GM19351 (cell line): ENCODE measurements around the gene ADD3.

ENCODE experiments used
- ATAC-seq: cut with Tn5 transposase; IDR thresholded peaks from one replicate; pipeline ENCODE4 v1.9.1; 2021; ENCODE audit warnings: mild to moderate bottlenecking, moderate library complexity; ENCODE audit not compliant: unreplicated experiment

ADD3 gene

DNA sequence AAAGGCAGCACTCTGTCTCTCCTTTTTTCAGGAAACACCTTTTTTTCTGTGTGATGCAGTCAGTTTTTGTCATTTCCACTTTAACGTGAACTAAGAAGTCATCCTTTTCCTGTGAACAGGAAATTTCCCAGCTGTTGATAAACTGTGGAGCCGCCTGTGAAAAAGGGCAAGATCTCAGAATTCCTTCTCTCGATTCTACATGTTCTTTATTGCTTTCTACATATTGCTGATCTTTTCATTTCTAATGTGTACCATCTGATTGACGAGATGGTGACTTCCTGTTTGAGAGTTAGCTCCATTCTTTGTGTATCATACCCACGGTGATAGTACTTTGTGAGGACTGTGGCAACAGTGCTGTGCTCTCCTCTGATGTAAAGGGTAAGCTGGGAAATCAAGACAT, 50.4 kb downstream of the ADD3 start:
- peak; percentile 57 for ATAC-seq

DNA sequence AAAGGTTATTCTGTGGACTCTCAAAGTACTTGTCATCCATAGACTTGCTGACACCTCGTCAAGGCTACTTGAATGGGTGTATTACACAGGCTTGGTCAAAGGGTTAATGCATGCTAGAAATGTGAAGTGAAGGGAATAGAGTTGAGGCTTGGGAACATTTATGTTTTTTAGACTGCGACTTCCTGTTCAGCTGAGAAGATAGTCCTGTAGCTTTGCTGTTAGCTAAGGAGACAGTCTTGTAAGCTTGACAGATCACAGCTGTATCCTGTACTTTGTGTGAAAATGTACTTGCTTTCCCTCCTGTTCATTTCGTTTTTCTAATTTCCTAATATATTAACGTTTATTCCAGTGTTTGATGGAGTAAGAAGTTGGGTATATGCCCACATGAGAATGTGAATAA, 52.1 kb downstream of the ADD3 start:
- ATAC-seq = peak; percentile 45

DNA sequence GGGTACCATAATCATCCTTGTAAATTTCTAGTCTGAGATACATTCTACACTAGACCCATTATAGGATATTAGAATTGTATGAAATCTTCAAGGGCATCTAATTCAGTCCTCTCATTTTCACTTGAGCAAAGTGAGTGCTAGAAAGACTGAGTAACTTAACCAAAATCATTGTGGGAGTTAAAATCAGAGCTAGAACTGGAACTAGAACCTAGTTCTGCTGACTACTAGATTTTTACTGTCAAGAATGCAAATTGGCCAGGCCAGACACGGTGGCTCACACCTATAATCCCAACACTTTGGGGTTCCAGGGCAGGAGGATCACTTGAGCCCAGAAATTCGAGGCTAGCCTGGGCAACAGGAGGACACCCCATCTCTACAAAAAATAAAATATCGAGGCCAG, 53.9 kb downstream of the ADD3 start:
- no peak for ATAC-seq

DNA sequence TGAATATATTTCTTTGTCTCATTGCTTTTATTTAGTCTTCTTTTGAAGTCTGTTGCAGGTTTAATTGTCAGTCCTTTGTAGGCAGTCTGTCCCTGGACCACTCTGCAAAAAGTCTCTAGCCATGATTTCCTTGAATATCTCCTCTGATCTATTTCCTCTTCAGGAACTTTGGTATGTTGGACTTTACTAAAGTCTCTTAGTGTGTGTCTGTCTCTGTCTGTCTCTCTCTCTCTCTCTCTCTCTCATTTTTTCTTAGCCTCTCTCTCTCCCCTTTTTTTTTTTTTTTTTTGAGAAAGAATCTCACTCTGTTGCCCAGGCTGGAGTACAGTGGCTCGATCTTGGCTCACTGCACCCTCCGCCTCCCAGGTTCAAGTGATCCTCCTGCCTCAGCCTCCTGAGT, 57.5 kb downstream of the ADD3 start:
- no peak for ATAC-seq

DNA sequence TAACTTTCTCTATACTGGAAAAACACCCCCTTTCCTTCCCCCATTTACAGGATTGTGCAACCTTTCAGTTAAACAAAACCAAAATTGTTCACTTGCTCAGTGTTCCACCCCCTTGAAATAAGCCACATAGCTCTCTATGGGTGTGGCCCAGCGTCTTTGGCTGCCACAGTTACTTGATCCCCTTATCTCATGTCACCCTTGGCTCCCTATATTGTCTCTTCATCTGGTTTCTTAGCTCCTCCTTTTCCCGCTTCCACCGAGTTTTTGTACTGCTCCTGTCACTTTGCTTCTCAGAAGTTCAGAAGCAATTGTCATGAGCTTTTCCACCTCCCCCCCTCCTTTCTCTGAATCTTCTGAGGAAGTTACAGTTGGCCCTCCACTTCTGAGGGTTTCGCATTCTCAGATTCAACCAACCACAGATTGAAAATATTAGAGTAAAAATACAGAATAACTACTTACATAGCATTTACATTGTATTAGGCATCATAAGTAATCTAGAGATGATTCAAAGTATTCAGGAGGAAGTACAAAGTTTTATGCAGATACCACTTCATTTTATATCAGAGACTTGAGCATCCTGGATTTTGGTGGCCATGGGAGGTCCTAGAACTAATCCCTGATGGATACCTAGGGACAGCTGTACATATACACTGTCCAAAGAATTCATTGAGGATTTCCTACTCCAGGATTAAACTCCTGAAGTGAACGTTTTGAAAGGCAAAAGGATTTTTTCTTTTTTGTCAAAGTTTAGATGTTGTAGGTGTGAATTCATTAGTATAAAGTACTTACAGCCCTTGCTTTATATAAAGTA, 60.4 kb downstream of the ADD3 start:
- peak; percentile 60 for ATAC-seq

DNA sequence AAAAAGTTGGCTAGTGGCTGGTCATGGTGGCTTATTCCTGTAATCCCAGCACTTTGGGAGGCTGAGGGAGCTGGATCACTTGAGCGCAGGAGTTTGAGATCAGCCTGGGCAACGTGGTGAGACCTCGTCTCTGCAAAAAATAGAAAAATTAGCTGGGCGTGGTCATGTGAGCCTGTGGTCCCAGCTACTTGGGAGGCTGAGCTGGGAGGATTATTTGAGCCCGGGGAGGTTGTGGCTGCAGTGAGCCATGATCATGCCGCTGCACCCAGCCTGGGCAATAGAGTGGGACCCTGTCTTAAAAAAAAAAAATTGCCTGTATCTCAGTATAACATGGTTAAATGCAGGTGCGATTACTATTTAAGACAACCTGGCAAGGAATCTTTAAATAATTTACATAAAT, 61.0 kb downstream of the ADD3 start:
- ATAC-seq = no peak

DNA sequence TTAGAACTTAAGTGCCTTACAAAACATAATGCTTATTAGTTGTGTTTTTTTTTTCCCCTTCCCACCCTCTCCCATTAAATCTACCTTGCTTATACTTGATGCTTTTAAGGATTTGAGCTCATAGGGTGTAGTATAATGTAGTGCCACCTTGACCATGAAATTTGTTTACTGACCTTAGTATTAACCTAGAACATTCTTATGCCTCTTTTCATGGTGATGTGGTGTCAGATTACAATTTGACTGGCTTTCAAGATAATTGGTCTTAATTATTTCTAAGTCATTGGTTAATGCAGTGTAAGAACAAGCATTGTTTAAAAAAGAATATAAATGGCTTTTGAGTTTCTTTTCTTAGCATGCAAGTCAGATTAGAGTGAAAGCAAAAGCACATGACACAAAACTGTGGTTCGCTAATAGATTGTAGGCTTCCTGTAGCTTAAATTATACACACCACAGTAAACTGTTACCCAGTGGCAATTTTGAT, 61.8 kb downstream of the ADD3 start:
- peak; percentile 67 for ATAC-seq

DNA sequence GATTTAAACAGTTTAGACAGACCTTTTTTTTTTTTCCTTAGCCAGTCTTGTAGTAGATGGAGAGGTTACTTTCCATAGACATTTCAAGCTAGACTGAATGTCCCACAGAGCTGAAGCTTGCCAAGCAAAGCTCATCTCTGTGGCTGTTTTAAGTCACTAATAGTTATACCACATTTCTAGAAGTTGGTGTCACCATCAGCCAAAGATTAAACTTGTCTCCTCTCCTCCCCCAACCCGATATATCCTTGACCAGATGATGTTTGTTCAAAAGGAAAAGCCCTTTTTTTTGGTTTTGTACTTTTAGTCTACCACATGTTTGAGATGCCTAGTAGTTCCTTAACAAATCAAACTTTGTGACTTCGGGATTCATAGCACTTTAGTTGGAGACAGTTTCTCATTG, 66.1 kb downstream of the ADD3 start:
- no peak for ATAC-seq

DNA sequence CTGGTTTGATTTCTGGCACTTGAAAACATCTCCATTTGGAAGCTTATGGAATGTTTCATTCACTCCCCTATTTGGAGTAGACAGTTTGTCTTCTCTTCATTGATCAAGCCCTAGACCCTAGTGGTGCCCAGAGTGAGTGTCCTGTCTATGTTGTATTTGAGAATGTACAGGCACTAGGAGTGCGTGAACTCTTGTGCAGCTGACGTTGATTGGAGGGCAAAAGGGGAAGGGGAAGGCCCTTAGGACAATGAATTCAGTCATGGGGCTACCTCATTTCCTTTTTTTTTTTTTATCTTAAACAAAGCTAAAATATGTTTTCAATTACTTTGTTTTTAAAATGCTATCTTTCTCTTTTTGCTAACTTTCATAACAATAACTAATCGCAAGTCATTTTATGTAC, 66.5 kb downstream of the ADD3 start:
- ATAC-seq = no peak

DNA sequence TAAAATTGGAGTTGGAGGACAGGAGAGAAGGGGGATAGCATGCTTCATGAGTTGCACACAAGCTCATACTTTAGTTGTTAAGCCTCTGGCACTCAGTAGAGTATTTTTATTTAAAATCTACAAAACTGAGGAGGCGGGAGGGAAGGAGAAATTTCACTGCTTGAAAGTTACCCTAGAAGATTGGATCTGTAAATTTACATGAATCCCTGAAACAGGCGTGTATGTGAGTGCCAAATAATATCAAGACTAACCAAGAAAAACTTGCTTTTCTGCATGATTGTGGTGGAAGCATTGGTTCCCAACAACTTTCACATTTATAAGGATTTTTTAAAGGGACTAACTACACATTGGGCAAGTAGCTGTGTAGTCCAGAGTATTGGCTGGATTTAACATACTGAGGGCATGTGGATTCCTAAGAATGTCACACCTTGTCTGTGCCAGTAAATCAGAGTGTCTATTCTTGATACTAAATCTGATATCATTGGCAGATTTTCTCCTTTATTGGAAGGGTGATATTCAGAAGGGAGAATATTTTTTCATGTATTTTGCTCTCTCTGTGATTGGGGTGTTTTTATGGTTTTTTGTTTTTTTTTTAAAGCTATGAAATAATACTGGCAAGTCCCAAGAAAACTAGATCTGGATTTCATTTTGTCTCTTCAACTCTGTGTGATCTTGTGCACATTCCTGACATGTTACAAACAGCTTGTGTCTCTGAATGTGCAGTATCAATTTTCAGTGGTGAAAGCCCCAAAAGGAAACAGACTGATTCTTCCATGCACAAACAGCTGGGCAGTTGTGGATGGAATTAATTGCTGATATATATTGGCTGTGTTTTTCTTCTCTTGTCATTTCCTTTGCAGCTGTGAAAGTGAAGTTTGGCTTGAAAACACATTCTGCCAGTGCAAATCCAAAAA, 67.2 kb downstream of the ADD3 start:
- ATAC-seq = no peak

DNA sequence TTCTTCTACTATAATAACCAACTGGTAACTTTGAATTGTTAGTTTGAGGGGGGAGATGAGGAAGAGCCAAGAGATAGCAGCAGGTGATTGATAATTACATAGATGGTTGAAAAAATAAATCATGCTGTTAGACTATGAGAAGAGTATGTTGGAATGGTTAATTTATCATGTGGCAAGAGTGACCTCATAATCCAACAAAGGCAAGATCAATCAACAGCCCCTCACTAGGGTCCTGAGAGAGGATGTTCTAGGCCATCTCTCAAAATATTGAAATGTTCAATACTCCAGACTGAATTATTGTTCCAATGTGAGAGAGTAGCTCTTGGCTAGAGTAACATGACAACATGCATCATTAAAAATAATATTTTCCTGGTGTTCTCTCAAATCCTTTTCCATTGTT, 67.9 kb downstream of the ADD3 start:
- ATAC-seq = no peak

DNA sequence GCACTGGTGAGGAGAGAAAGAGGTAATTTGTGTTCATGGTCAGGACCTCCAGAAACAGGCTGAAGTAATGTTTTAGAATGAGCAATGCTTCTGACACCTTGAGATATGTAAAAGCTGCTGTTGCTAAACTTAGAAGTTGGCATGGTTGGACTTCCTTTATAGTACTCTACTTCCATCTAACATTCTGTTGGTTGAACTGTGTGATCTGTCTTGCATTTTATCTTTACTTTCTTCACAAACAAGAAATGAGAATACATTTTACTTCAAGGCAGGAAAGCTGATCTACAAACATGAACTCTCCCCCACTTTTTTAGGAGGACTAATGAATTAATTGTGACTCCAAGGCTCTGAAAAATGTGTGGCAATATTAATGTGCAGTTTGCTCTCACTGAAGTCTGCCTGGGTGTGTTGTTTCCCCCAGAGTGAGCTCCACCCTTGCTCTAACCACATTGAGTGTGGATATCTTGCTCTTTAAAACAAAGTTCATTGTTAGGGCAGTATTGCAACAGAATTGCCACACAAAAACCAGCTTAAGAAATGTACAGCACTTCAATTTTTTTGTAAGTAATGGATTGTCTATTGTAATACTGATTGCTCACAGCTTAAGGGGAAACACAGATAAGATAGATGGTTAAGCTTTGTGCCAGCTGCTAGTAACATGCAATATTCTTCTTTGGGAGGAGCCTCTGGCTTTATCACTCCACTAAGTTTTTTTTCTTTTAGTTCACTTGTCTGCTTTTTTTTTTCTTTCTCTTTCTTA, 69.0 kb downstream of the ADD3 start:
- ATAC-seq = peak; percentile 75

DNA sequence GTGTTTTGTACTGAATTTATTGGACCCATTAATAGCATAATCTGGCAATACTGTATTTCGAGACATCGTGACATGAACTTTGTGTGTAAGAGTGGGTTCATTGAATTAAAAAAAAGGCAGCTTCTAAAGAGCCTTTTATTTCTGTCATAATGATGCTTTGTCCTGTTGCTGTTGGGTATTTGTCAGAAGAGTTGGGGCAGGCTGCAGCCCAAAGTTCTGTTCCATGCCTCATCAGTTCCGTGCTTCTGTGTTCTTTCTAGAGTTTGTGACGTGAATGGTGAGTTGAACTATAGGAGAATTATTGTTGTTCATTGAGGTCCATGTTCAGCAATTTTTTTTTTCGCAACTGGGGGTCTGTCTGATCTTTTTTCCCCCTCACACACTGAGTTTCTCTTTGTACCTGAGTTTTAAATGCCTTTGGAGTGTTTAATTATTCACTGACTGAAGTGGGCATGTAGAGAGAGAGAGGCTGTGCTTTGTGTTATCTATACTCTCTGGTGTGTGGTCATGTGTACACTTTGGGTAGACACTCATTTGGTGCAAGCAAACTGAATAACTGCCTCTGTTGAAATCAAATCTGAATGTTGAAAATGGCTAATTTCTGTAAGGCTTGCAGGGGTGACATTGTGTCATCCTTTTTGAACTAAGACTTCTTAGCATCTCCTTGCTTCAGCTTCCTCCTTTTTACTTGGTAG, 69.8 kb downstream of the ADD3 start:
- ATAC-seq = peak; percentile 28

DNA sequence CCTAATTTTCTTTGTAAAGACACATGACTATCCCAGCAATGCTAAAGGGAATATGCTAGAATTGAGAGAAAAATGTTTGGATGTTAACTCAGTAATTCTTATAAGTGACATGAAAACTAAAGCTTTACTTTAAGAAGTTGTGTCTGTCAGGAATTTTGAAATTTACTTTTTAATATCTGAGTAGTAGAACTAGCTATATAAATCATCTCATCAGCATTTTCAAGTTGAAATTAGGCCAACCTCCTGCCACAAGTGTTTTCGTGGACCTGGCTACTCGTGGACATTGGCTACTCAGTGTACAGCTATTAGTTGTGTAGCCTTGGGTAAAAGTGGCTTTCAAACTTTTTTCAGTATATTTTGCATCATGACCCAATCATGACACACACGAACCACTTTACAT, 70.5 kb downstream of the ADD3 start:
- no peak for ATAC-seq

DNA sequence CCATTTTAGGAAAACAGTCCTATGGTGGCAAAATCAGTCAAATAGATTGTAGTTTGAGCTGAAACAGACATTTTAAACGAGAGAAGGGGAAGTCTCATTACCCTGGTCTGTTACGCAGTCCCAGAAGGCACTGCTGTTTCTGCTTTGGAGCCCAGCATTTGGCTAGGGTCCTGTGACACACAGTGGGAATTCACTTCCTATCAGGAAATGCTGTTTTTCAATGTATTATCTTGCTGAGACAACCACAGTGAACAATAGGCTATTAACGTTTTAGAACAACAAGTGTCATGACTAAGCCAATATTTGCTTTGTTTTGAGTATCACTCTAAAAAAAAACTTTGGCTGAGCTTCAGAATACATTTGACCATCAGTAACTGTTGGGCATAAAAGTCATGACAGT, 74.1 kb downstream of the ADD3 start:
- ATAC-seq = no peak

DNA sequence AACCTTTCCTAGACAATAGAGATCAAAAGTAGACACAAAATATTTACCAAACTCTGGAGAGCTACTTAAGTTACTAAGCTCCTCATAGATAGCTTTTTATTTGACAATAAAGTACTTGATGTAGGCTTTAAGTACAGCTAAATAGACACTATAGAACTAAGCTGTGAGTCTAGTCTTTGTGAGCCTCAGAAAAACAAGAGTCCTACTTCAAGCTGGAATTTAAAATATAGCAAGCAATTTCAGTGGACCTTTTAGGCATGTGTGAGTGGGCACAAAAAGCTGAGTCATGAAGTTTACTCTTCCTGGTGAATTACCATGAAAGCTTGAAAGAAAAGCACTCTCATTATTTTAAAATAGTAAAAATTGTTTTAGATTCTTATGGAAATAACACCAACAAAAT, 76.1 kb downstream of the ADD3 start:
- ATAC-seq = no peak

DNA sequence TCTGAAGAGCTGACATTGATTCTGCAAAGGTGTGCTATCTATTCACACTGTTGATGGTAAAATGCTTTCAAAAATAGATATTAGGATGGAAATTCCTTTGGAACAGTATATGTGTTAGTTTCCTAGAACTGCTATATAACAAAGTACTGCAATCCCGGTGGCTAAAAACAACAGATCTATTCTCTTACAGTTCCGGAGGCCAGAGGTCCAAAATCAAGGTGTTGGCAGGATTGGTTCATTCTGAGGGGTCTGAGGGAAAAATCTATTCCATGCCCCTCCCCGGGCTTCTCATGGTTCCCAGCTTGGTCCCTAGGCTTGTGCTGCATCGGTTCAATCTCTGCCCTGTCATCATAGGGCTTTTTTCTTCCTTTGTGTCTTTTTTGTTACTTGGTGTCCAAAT, 79.9 kb downstream of the ADD3 start:
- no peak for ATAC-seq

DNA sequence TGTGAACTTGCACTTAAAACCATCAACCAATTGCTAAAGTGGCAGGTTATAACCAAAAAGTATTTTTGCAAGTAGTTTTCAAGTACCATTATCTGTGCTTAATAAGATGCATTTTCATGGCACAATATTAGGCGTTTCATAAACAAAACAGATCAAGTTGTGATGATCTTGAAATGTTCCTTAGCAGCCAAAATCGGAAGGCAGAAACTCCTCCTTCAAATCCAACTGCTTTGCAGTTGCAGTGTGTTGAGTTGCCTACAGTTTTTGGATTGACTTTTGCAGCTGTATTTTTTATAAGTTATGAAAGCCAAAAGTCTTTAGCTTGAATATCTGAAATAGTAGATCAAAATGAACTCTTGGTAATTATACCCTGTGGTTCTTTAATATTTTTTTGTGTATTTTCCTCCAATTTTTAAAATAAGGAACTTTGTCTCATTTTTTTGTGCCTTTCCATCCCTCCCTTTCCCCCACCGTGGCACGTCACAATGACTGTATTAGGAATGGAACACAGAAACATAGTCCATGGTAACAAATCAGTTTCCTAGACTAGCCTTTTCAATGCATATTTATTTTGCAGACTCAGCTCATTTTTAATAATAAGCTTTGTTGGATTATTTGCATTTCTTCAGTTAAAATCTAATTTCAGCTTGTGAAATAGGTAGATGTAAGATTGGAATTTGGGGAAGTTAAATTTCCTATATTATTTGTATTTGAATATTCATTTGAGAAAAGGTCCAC, 80.8 kb downstream of the ADD3 start:
- ATAC-seq = no peak

DNA sequence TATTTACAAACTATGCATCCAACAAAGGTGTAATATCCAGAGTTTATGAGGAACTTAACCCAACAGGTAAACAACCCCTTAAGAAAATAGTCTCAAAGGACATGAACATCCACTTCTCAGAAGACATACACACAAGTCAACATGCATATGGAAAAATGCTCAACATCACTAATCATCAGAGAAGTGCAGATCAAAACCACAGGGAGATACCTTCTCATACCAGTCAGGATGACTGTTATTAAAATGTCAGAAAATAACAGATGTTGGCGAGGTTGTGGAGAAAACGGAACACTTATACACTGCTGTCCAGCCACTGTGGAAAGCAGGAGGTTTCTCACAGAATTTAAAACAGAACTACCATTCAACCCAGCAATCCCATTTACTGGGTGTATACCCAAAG, 84.0 kb downstream of the ADD3 start:
- no peak for ATAC-seq

DNA sequence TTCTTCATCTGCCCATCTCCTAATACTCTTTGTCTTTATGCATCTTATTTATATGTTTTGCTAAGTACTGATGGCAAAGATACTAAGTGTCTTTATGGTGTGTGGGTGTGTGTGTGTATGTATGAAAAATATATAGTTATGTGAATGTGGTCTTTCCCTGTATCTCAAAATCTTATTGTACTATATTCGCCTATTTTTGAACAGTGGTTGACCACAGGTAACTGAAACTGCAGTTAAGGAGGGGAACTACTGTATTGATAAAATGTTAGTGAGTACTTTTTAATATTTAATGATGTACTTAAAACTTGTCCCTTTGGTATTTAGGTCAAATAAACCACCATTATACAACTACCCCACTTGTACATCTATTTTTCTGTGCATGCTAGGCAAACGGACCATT, 85.9 kb downstream of the ADD3 start:
- peak; percentile 69 for ATAC-seq
